RWPE2 (cell line): ENCODE results near the gene TEN1.

Experiments
- ATAC-seq: fragments of 200-7000 bp; cut with Tn5 transposase; 3 replicates; pipeline ENCODE4 v1.9.1; 2021; ENCODE audit warnings: low read depth
- DNase-seq: peaks from one replicate; pipeline ENCODE4 v3.0.0-alpha.2; 2020; ENCODE audit warnings: low spot score
- H3K27ac ChIP-seq: fragments of 450-650 bp; 2 replicates; pipeline ENCODE4 v1.5.1; 2017; ENCODE audit warnings: mild to moderate bottlenecking; ENCODE audit not compliant: poor library complexity, severe bottlenecking
- H3K27me3 ChIP-seq: fragments of 250-450 bp; sonication (Bioruptor Pico); 2 replicates; pipeline ENCODE4 v1.5.1; 2021; ENCODE audit warnings: mild to moderate bottlenecking, moderate library complexity; ENCODE audit not compliant: insufficient read depth, poor library complexity, severe bottlenecking
- H3K36me3 ChIP-seq: fragments of 250-450 bp; sonication (Bioruptor Pico); 2 replicates; pipeline ENCODE4 v1.5.1; 2020; ENCODE audit warnings: low read depth, mild to moderate bottlenecking, moderate library complexity
- H3K4me1 ChIP-seq: fragments of 250-450 bp; sonication (Bioruptor Pico); 2 replicates; pipeline ENCODE4 v1.5.1; 2021; ENCODE audit warnings: mild to moderate bottlenecking, moderate library complexity; ENCODE audit not compliant: insufficient read depth, poor library complexity, severe bottlenecking
- H3K4me3 ChIP-seq: fragments of 250-450 bp; sonication (Bioruptor Pico); 2 replicates; pipeline ENCODE4 v1.5.1; 2021; ENCODE audit warnings: mild to moderate bottlenecking, moderate library complexity; ENCODE audit not compliant: severe bottlenecking
- H3K9me3 ChIP-seq: fragments of 250-450 bp; sonication (Bioruptor Pico); 2 replicates; pipeline ENCODE4 v1.5.1; 2021; ENCODE audit warnings: mild to moderate bottlenecking, moderate library complexity; ENCODE audit not compliant: severe bottlenecking
- TF ChIP-seq, protein P1 (sequence below): fragments of 450-650 bp; IDR thresholded peaks from one replicate; pipeline ENCODE4 v1.5.1; 2017; ENCODE audit warnings: mild to moderate bottlenecking, moderate library complexity; ENCODE audit not compliant: poor library complexity, severe bottlenecking

TEN1 gene

DNA sequence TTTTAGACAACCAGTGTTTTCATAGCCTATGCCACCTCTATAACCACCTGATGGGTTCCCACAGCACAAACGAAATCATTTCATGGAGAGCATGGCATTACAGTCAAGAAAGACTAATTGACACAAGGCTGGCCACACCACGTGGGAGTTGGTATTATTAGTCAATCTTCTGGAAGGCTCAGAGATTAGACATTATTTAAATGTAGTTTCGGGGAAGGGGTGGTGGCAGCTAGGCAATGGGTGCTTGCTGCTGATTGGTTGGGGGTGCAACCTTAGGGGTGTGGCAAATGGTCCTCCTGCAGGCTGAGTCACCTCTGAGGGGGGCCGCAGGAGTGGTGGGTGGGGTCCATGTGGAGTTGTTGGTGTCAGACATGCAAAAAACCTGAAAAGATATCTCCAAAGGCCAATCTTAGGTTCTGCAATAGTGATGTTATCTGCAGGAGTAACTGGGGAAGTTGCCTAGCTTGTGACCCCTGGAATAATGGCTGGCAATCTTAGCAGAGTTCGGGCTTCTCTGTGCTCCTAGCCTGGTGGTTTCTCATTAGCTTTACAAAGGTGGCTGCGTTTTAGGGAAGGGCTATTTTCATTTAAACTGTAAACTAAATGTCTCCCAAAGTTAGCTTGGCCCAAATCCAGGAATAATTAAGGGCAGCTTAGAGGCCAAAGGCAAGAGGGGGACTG lies 4.6 kb downstream of the TEN1 start:
- ATAC-seq (no peak), DNase-seq (no peak)
- H3K4me3 ChIP-seq, result no peak overlapping the region
- H3K27me3 ChIP-seq, result no peaks in the 10 kb centered on the region
- H3K9me3 ChIP-seq, result no peaks in the 10 kb centered on the region
- no peaks in the 10 kb centered on the region for H3K36me3 ChIP-seq
- H3K4me1 ChIP-seq, result peaks cover 5% of the 10 kb centered on the region
- TF ChIP-seq, protein P1, sequence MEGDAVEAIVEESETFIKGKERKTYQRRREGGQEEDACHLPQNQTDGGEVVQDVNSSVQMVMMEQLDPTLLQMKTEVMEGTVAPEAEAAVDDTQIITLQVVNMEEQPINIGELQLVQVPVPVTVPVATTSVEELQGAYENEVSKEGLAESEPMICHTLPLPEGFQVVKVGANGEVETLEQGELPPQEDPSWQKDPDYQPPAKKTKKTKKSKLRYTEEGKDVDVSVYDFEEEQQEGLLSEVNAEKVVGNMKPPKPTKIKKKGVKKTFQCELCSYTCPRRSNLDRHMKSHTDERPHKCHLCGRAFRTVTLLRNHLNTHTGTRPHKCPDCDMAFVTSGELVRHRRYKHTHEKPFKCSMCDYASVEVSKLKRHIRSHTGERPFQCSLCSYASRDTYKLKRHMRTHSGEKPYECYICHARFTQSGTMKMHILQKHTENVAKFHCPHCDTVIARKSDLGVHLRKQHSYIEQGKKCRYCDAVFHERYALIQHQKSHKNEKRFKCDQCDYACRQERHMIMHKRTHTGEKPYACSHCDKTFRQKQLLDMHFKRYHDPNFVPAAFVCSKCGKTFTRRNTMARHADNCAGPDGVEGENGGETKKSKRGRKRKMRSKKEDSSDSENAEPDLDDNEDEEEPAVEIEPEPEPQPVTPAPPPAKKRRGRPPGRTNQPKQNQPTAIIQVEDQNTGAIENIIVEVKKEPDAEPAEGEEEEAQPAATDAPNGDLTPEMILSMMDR, result no peak
- H3K27ac ChIP-seq, result no peak overlapping the region

DNA sequence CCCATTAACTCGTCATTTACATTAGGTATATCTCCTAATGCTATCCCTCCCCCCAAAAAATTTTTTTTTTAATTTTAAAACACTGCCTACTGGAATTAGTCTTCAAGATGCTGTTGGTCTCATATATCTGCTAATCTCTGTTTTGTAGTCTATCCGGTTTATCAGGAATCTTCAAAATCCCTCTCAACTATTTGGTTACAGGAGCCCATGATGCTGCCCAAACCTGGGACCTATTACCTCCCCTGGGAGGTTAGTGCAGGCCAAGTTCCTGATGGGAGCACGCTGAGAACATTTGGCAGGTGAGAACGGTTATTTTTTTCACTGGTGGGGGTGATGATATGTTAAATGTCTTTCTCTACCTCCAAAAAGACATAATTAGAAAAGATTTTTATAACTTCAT lies 6.9 kb downstream of the TEN1 start:
- DNase-seq (no peak), ATAC-seq (no peak)
- no peaks in the 10 kb centered on the region for H3K27me3 ChIP-seq
- TF ChIP-seq, protein P1, result no peak
- H3K4me3 ChIP-seq, result no peak overlapping the region
- H3K9me3 ChIP-seq, result no peaks in the 10 kb centered on the region
- no peak overlapping the region for H3K27ac ChIP-seq
- H3K4me1 ChIP-seq, result peaks cover 5% of the 10 kb centered on the region
- H3K36me3 ChIP-seq, result no peaks in the 10 kb centered on the region

DNA sequence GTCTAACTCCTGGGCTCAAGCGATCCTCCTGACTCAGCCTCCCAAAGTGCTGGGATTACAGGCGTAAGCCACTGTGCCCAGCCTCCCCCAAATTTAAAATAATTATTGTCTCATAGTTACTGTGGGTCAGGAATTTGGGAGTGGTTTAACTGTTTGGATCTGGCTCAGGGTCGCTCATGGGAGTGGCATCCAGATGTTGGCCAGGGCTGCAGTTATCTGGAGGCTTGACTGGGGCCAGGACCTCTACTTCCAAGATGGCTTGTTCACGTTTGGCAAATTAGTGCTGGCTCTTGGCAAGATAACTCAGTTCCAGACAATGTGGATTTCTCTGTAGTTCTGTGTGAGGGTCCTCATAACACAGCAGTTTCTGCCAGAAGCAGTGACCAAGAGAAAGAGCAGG lies 8.0 kb downstream of the TEN1 start:
- DNase-seq, result no peak
- H3K36me3 ChIP-seq, result no peaks in the 10 kb centered on the region
- TF ChIP-seq, protein P1, result no peak
- ATAC-seq, result no peak
- H3K27ac ChIP-seq, result no peak overlapping the region
- H3K4me1 ChIP-seq, result peaks cover 5% of the 10 kb centered on the region
- H3K4me3 ChIP-seq, result no peak overlapping the region
- H3K27me3 ChIP-seq, result no peaks in the 10 kb centered on the region
- H3K9me3 ChIP-seq, result no peaks in the 10 kb centered on the region

DNA sequence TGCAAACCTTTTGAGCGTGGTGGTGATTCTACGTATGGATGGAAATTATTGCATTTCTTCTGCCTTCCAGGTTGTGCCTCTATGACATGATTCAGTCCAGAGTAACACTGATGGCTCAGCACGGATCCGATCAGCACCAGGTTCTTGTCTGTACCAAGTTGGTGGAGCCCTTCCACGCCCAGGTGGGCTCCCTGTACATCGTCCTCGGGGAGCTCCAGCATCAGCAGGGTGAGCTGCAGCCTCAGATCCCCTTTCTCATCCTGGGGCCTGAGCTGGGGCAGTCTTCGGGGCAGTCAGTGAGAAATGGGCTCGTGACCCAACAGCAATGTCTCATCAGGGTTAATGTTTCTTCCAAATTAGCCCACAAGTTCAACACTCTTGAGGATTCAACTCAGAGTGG lies 12.4 kb downstream of the TEN1 start:
- H3K4me1 ChIP-seq, result no peaks in the 10 kb centered on the region
- no peak overlapping the region for H3K4me3 ChIP-seq
- H3K36me3 ChIP-seq, result peaks cover 5% of the 10 kb centered on the region; the same call in 1 of the 2 replicates
- TF ChIP-seq, protein P1, result no peak
- ATAC-seq (no peak), DNase-seq (no peak)
- H3K27ac ChIP-seq, result no peak overlapping the region
- H3K9me3 ChIP-seq, result no peaks in the 10 kb centered on the region
- H3K27me3 ChIP-seq, result no peaks in the 10 kb centered on the region

DNA sequence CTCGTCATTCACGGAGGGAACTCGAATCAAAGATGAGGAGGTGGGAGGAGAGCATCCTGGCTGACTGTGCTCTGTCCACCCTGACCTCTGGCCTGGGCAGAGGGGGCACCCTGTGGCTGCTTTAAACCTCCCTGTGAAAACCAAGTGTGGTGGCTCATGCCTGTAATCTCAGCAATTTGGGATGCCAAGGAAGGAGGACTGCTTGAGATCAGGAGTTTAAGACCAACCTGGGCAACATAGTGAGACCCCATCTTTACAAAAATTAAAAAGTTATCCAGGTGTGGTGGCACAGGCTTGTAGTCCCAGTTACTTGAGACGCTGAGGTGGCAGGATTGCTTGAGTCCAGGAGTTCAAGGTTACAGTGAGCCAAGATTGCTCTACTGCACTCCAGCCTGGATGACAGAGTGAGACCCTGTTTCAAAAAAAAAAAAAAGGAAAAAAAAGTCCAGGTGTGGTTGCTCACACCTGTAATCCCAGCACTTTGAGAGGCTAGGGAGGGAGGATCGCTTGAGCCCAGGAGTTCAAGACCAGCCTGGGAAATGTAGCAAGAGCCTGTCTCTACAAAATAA lies 15.8 kb downstream of the TEN1 start:
- DNase-seq, result no peak
- TF ChIP-seq, protein P1, result no peak
- no peak overlapping the region for H3K27ac ChIP-seq
- ATAC-seq, result no peak
- peaks cover 5% of the 10 kb centered on the region; the same call in 1 of the 2 replicates for H3K36me3 ChIP-seq
- H3K4me1 ChIP-seq, result peaks cover 9% of the 10 kb centered on the region
- no peak overlapping the region for H3K4me3 ChIP-seq
- H3K27me3 ChIP-seq, result no peaks in the 10 kb centered on the region
- no peaks in the 10 kb centered on the region for H3K9me3 ChIP-seq
